SIG-M5 treated with dmso at 0.1 percent for 504 hours (cell line): ENCODE data around the gene KLHL29.
"Not testable (repeated sequence)": the region's sequence is repeated elsewhere in the genome, so short reads cannot be mapped to it uniquely, and the experiment has no call there.

Source experiments
- DNase-seq: peaks from one replicate; lab custom pipeline; 2025; ENCODE audit not compliant: unreplicated experiment; lab: John Stamatoyannopoulos, UW

Gene KLHL29

DNA sequence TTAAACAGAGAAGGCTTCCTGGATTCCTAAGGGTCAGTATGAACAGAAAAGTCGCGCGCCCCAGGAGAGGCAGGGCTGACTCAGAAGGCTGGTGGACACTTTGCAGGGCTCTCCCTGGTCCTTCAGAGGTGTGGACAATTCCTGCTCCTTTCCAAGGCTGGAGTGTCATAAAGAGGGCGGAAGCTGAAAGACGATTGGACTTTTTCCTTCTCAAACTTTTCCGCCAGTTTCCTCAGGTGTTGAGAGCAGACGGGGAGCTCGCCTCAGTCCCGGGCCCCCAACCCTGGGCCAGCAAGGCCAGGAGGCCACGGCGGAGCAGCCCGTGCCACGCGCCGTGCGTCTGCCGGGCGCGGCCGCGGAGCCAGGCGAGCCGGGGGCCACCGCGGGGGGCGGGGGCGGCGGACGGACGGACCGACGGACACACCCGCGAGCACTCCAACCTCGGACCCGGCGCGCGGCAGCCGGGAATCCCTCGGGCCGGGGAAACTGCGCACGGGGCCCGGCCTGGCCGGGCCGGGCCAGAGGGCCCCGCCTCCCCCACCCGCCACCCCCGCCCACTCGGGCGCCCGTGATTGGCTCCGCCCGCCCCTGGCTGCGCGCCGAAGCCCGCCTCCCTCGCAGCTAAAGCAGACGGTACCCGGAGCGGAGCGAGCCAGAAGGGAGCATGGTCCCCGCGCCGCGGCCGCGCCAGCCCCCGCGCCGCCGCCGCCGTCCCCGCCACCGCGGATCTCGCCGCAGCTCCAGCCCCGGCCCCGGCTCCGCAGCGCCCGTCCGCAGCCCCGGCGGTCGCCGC, at the start of gene KLHL29:
Gene KLHL29 (plus strand): TSS at position 629 of the 793 bp plus-strand sequence. CDS start 177,018 bp downstream, outside the sequence.
- DNase-seq = peak; percentile 10

- no peak for DNase-seq
Observed at GRCh38 chr2:23335550-23335949, 49.4 kb upstream of the KLHL29 start.

- DNase-seq = no peak
Observed at GRCh38 chr2:23342075-23342474, 42.9 kb upstream of the KLHL29 start.

DNA sequence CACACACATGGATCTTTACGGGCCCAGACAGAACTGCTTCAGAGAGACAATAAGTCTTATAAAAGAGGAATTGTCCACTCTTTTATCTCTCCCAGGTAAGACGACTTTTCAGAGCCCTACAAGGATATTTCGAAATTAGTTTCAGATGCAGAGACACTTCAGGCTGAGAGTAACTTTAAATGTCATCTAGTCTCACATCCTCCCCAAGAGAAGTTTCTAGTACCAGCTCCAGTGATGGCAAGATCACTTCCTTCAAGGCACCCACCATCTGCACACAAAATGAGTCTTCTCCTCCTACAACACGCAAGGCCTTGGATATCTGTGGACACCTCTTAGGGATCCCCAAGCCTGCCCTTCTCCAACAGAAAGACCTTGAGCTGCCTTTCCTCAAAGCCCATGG, 39.0 kb upstream of the KLHL29 start:
- no peak for DNase-seq

DNA sequence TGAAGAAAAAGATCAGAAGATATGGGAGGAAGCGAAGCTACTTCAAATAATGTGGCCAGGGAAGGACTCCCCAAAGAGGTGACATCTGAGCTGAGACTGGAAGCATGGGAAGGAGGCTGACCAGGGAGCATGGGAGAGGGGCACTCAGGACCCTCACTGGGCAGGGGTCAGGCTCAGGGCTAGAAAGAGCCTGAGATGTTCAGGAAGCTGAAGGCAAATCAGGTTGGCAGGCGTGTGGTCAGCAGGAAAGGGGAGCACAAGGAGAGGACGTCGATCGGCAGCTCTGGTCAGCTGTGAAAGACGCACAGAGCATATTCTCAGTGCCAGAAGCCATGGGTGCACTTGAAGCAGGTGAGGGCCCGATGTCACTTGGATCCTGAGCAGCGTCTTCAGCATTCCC, 38.2 kb upstream of the KLHL29 start:
- DNase-seq = no peak

DNA sequence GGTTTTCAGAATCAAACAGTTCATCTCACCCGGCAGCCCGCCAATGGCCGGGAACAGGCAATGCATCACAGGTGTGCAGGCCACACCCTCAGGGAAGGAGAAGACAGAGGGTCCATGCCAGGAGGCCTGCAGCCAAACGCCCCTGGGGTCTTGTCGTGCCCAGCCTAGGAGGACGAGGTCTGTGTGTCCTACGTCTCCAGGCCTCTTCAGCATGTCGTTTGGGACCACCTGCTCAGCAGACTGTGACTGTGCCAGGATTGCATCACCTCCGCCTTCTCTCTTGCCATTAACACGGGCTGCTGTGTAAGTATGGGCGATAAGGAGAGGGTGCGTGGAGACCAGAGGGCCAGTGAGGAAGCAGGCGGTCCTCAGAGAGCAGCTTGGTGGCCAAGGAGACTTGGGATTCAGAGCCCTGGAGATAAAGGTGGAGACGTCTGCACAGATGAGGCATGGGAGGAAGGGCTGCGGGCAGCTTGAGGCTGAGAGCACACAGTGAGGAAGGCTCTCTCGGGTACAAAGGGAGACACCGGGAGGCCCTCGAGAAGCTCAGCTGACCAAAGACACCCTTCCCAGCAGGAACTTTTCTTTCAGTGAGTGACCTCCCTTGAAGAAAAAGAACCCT, 37.4 kb upstream of the KLHL29 start:
- no peak for DNase-seq

DNA sequence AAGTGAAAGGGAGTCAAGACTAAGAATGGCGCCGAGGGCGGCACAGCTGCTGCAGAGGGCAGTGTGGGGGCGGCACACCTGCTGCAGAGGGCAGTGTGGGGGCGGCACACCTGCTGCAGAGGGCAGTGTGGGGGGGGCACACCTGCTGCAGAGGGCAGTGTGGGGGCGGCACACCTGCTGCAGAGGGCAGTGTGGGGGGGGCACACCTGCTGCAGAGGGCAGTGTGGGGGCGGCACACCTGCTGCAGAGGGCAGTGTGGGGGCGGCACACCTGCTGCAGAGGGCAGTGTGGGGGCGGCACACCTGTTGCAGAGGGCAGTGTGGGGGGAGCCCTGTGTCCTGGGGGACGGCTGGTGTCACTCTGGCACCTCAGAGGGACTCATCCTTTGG, 36.9 kb upstream of the KLHL29 start:
- not testable (repeated sequence) for DNase-seq

DNA sequence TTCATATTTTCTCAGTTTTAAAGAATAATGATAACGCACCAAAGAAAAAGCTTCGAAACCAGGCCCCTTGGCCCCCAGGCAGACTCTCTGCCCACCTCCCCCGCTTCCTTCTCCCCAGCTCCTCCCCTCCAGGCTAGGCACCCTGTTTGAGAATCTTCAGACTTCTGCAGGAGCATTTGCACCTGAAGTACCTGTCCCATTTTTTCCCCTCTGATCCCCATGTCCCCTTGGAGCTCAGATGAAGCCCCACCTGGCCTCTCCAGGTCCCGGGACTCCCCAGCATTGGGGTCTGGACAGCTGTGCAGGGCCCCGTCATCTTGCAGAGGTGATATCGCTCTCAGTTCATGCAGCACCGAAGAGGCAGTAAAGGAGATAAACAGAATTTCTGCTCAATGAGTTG, 35.5 kb upstream of the KLHL29 start:
- DNase-seq = no peak

GRCh38 chr2:23350041-23350791, 34.8 kb upstream of the KLHL29 start:
- DNase-seq = no peak

- DNase-seq = no peak
Observed at GRCh38 chr2:23350792-23351355, 34.1 kb upstream of the KLHL29 start.

DNA sequence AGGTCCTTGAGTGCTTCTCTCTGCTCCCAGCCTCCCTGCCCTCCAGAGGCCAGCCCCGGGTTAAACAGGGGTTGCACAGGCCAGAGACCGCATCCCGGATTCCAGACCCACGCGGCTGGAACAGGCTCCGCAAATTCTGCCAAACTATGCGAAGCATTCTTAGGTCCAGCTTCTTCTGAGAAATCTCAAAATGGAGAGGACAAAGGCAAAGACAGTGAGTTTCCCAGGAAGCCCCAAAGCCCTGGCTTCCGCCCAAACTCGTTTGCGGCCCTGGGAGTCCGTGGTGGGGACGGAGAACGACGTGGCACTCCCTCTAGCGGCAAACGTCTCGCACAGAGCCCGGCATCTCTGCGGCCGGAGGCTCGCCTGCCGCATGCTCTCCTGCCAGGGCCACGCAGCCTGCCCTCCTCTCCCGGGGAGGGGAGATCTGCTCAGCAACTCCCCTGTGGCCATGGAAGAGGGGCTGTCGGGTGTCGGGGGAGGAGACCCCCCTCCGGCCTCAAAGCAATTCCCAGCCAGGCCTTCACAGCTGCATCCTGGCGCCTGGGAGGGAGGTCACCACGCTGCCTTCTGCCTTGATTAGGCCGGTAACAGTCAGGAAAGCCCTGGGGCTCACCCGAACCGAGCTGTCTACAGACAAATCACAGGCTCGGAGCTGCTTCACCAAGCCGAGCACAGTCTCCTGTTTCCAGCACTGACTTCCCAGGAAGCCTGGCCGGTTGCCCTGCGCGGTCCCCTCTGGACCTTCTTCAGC, 33.4 kb upstream of the KLHL29 start:
- DNase-seq = peak; percentile 27

DNA sequence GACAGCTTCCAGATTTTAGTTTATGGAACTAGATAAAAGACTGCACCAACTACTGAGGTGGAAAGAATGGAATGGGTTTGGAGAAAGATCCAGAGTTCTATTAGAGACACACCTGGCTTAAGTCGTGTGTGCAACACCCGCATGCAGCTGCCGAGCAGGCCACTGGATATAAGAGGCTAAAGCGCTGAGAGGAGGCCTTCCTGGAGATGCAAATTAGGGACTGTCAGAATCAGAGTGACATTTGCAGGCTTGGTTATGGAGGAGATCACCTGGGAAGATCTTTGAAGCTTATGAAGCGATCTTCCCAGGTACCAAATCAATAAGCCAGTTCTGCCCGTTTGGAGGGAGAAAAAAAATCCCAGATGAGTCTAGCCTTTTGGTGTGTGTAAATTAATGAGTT, 30.4 kb upstream of the KLHL29 start:
- no peak for DNase-seq

- no peak for DNase-seq
Observed at GRCh38 chr2:23355001-23355400, 30.0 kb upstream of the KLHL29 start.

GRCh38 chr2:23356711-23357110, 28.3 kb upstream of the KLHL29 start:
- DNase-seq = no peak

GRCh38 chr2:23359631-23360567, 25.1 kb upstream of the KLHL29 start:
- no peak for DNase-seq

DNA sequence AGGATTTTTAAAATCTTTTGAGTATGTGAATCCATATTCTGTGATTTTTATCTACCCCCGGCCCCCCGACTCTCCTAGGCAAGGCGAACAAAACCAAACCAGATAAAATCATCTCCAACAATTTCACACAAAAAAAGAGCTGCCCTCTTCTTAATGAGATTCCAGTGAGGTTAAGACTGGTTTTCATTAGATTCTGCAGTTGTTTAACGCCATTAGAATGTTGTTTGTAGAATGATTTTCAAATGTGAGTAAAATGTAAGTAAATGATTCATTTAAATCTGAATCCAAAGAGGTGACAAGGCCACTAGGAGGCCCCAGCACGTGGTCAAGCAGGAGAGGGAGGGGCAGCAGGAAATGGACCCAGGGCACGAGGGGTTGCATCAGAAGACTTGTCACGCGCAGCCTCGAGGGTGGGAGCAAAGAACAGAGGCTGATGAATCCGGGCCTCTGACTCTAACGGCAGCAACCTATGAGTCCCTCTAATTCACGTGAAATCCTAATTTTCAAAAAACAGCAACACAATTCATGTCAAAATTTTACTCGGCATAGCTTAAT, 24.3 kb upstream of the KLHL29 start:
- no peak for DNase-seq

DNA sequence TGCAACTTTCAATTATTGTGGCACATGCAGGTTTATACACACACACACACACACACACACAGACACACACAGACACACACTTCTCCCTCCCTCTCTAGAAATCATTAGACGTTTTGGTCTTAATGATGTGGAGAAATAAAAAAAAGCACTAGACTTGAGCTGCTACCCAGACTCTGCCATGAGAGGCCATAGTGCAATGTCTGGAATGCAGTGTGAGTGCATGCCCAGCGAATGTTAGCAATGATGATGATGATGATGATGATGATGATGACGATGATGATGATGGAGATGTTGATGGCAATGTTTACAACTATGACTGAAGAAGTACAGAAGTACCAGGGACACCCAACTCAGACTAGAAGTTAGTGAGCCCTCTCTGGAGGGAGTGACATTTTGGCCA, 23.8 kb upstream of the KLHL29 start:
- DNase-seq = no peak

- DNase-seq = no peak
Observed at GRCh38 chr2:23363268-23363667, 21.7 kb upstream of the KLHL29 start.

GRCh38 chr2:23363831-23364230, 21.1 kb upstream of the KLHL29 start:
- DNase-seq = no peak

- DNase-seq = no peak
Observed at GRCh38 chr2:23366720-23367119, 18.3 kb upstream of the KLHL29 start.
